Right renal pelvis (tissue), 4 donors: ENCODE measurements around the gene FAM222B. TPM values are rescaled to one million over a fixed set of nuclear protein-coding genes. Genes with fewer than 3 reads are reported as not detected.
A peak's percentile ranks its signal among the peaks of the same experiment; 100 is the strongest.

ENCODE experiments used
- DNase-seq, 4 donors: peaks; one replicate each; pipeline ENCODE4 v3.0.0-alpha.2; 2013; ENCODE audit warnings: low read depth in 4 of 4, low spot score in 3 of 4, missing footprints in 1 of 4
- polyA plus RNA-seq, 4 donors: library from polyadenylated mRNA; unstranded; fragments of 120-200 nt; gene quantifications; one replicate each; pipeline ENCODE4 v1.2.1, GENCODE V29; 2013; ENCODE audit not compliant: insufficient read length in 4 of 4

FAM222B gene
- polyA plus RNA-seq, 4 donors: 21.2 to 26.7 (median 22.7) TPM

DNA sequence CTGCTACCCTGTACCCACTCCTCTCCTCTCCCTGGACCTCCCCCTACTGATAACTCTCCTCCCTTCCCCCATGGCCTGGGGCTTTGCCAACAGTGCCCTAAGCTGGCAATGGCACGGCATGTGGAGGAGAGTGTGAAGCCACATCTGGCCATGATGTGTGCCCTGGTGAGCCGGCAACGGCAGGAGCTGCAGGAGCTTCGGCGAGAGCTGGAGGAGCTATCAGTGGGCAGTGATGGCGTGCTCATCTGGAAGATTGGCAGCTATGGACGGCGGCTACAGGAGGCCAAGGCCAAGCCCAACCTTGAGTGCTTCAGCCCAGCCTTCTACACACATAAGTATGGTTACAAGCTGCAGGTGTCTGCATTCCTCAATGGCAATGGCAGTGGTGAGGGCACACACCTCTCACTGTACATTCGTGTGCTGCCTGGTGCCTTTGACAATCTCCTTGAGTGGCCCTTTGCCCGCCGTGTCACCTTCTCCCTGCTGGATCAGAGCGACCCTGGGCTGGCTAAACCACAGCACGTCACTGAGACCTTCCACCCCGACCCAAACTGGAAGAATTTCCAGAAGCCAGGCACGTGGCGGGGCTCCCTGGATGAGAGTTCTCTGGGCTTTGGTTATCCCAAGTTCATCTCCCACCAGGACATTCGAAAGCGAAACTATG is 93.6 kb downstream of the FAM222B start:
- DNase-seq: no peak

DNA sequence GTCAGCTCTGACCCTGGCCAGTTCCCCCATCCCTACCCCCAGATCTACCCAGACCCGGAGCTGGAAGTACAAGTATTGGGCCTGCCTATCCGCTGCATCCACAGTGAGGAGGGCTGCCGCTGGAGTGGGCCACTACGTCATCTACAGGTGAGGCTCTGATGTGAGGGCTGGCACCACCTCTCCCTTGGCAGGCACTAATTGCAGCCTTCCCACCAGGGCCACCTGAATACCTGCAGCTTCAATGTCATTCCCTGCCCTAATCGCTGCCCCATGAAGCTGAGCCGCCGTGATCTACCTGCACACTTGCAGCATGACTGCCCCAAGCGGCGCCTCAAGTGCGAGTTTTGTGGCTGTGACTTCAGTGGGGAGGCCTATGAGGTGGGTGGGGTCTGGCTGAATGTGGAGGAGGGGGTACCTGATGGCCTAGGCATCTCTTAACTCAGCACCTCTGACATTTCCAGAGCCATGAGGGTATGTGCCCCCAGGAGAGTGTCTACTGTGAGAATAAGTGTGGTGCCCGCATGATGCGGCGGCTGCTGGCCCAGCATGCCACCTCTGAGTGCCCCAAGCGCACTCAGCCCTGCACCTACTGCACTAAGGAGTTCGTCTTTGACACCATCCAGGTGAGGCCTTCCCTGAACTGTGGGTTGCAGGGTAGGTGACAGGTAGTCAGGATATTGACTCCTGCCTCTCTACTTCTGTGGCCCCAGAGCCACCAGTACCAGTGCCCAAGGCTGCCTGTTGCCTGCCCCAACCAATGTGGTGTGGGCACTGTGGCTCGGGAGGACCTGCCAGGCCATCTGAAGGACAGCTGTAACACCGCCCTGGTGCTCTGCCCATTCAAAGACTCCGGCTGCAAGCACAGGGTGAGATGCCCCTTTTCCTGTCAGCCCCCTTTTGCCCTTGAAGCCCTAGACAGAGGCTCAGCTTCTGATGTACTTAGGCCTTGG is 94.5 kb downstream of the FAM222B start:
- no peak for DNase-seq

DNA sequence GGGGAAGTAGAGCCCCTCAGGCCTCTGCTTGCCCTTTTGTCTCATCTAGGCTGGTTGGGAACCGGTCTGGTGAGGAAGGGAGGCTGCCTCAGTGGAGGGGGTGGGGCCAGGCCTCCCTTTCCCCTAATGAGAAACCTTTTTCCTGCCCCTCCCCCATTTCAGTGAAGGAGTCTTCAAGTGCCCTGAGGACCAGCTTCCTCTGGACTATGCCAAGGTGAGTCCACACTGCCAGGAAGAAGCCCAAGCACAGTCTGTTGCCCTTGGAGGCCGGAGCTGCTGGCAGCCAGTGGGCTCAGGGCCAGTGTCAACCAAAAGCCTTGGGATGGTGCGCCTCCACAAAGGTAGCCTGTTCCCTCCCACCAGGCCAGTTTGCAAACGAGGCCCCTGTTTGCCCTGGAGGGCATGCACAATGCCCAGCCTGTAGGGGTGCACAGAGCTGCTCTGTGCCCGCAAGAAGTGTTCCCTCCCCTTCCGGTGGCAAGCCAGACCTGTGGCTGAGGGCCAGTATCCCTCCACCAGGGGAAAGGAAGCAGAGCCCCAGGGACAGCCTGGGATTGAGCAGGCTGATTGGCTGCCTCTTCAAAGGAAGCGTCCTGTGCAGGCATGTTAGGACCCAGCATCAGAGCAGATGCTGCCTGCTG is 95.4 kb downstream of the FAM222B start:
- DNase-seq: no peak

DNA sequence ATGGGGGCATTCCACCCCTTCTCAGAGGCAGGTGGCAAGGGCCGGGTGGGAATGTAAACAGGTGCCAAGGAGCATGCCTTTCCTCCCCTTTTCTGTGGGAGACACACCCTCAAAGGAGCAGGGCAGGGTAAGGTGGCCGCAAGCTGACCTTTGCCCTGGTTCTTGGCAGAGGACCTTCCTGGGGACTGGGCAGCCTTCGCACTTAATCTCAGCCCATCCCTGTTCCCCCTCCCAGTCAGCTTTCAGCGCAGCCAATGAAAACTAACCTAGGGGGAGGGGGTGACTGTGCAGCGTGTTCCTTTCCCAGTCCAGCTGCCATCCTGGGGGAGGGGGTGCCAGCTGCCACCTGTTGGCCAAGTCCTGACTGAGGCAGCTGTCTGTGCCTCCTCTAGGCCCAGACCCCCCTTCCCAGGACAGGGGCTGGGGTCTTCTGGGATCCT is 96.0 kb downstream of the FAM222B start:
- no peak for DNase-seq

DNA sequence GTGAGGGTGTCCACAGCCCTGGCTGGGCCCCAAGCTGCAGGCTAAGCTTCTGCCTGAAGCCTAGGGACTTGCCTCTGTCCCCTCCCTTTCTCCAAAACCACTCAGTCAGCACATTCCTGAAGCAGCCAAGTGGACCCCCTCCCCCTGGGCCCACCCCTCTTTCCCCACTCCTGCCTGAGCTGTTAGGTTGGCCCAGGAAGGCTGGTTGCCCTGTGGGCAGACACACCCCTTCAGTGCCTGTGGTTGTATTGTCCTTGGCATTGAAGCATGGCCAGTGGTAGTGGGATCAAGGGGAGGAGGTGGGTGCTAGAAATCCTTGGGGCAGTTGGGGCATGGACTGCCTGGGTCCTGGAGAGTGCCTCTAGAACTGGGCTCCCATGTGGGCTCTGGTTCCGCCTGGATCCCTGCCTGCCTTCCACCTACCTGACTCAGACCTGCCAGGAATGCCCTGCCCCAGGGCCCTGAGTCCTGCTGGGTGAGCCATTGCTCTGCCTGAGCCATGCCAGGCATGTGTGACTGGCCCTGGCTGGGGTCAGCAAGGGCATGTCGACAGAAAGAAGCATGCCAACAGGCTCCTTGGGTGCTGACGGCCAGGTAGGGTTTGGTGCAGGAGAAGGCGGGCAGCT is 96.7 kb downstream of the FAM222B start:
- peak in 1 of 4 donors; percentile 70 for DNase-seq

DNA sequence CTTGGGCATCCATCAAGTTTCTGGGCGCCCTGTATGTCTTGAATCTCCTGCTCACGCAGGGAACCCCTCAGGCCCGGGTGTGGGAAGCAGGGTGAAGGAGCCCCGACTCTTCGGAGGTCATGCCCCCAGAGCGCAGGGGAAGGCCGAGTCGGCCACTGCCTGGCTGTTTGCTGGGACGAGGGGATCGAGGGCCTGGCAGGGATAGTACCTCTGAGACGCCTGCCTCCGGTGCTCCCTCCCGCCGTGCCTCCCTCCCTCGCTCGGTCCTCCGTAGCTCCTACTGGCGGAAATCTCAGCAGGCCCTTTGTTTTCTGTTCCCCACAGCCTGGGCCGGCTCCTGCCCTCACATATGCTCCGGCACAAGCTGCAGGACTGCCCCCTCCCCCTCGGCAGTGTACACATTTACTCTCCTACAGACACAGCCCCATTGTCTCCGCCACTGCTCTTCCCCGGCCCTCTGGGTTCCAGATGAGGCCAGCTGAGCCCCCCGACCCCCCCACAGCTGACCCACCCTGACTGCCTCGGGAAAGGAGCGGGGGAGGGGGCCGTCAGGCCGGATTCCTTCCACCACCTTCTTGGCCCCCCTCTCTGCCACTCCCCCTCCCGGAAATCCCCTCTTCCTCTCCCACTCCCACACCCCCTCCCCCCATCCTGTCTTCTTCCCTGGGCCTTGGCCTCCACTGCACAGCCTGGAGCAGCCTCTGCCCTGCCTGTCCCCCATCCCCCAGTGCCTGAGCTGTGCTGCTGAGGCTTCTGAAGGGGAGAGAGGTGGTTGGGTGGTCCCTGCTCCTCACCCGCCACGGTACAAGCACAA is 97.4 kb downstream of the FAM222B start:
- DNase-seq: peak in 1 of 4 donors; percentile 66

DNA sequence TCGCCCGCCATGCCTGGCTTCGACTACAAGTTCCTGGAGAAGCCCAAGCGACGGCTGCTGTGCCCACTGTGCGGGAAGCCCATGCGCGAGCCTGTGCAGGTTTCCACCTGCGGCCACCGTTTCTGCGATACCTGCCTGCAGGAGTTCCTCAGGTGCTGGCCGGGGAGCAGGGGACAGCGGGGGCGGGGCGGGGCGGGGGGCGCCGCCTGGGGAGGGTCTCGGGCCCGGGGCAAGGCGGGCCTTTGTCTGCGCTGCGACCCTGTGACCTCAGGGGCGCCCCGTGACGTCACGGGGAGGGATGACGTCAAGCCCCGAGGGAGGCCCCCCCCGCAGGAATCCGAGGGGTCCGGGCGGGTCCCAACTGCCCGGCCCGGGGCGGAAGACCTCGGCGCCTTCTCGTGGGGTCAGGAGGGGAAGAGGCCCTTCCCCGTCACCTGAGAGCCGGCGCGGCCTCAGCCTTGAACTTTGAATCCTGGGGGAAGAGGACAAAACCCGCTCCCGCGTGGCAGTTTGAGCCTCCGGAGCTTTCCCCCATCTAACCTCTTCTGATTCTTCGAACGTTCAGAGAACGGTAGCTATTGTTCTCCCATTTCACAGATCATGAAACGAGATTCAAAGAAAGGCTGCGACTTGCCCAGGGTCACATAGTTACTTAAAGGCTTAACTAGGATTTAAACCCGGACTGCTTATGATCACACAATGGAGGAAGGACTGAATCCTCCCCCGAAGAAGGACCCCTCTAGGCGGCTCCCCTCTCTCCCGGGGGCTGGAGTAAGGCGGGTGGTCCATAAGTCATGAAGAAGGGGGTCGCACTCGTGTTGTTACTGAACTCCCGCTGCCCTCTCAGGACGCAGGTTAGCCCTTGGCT is 98.3 kb downstream of the FAM222B start:
- no peak for DNase-seq

DNA sequence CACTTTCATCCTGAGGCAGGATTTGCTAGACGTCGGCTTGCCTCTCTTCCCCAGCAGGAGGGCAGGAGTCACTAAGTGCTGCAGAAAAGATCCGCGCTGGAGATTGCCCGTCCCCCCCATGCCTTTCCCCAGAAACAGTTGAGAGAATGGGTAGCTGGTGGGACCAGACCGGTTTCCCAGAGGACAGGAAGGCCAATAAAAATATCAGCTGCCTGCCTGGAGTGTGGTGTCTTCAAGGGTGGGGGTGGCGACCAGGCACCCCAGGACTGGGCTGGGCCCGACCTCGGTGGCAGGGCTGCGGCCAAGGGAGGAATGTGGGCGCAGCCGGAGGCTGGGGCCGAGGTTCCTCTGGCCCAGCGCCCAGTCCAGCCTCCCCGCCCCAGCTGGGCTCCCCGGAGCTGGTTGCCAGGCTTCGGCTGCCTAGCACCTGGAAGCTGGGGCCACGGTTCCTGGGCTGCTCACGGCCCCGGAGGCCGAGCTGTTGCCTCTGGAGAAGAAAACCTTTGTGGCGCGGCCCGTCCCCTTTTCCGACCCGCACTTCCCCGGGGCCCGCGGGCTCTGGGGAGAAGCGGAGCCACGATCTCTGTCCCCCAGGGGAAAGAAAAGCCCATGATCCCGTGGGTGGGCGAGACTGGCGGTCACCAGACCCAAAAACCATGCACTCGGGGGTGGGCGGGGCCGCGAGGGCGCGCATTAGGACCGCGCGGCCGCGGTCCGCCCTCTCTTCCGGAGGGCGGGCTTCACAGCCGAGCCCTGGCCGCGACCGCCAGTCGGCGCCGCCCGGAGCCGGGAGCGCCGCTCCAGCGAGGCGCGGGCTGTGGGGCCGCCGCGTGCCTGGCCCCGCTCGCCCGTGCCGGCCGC is 99.1 kb downstream of the FAM222B start, which contains the start of gene TRAF4:
TSS of gene TRAF4 (plus strand) at position 769 of the 861 bp plus-strand sequence. CDS start 102 bp downstream, outside the sequence.
- DNase-seq: peak in 1 of 4 donors; percentile 77

DNA sequence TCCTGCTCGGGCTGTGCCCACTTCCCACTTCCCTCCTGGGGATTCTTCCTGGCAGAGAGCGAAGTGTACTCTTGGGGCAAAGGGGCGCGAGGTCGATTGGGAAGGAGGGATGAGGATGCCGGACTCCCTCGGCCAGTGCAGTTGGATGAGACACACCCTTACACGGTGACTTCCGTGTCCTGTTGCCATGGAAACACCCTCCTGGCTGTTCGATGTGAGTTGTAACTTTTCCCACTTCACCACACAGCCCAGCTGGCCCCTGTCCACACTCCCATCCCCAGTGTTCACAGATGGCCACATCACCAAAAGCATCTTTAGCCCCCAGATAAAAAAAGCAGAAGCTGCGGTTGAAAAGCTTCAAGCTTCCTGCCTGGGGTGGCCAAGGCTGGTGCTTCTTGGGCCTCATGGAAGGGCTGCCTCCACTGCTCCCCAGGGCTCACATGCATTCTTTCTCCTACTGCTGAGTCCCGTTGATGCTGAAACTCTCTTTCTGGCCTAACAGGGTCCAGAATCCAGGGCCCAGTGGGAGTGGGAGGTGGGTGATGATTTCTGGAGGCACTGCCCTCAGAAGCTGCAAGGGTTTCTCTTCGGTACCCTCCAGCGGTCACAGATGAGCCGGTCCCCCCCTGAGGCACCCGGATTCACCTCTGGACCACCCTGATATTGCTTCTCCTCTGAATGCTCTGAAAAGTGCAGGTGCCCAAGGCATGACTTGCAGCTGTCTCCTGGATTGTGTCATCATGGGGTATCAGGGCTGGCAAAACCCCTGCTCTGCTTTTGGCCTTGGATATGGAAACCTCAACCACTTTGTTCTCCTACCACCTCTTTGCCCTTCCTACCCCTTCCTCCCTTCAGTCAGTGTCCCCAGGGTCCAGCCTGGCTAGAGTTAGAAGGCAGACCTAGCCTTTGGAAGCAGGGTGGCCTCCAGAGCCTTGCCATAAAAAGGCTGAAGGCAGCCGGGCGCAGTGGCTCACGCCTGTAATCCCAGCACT is 100.9 kb downstream of the FAM222B start:
- no peak for DNase-seq

DNA sequence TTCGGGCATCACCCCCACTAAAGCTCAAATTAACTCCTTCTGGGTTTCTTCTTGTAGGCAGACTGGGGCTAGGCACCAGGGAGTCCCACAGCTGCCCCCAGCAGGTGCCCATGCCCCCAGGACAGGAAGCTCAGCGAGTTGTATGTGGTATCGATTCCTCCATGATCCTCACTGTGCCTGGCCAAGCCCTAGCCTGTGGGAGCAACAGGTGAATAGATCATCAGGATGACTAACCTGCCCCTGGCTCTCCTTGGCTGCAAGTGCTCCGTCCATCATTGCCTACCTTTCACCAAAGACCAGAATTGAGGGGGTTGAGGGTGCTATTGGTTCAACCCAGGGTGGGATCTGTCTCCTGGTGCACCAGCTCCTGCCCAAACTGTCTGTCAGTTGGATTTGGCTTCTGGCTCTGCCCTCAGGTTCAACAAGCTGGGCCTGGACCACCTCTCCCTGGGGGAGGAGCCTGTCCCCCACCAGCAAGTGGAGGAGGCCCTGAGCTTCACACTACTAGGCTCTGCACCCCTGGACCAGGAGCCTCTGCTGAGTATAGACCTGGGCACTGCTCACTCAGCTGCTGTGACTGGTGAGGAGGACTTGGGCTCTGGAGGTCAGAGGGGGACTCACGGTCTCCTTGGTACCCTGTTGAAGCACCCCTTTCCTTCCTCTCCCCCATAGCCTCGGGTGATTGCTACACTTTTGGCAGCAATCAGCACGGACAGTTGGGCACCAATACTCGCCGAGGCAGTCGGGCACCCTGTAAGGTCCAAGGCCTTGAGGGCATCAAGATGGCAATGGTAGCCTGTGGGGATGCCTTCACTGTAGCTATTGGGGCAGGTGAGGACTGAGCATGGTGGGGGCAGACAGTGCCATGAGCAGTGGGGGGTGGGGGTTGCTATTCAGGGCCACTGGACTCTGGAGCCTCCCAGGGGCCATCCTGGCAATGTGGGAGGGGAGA is 101.9 kb downstream of the FAM222B start:
- no peak for DNase-seq

DNA sequence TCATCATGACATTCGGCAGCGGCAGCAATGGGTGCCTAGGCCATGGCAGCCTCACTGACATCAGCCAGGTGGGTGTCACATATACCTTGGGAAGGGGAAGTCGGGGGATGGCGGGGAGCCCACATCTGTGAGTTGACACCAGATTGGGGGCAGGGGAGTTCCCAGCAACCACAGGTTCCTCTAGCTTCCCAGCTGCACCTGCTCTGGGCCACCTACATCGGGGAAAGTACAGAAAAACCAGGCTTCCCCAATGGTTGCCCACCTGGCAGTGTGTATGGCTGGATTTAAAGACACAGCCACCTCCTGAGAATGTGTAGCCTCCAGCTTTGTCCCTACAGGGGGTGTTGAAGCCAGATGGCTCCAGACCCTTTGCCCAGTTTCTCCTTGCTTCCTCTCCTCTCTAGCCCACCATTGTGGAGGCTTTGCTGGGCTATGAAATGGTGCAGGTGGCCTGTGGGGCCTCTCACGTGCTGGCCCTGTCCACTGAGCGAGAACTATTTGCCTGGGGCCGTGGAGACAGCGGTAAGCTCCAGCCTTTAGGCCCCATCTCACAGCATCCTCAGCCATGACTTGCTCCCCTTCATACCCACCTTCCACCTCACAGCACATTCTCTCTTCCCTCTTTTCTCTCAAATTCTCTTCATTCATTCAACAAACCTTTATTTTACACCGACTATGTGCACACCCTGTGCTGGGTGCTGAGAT is 103.8 kb downstream of the FAM222B start:
- DNase-seq: no peak

DNA sequence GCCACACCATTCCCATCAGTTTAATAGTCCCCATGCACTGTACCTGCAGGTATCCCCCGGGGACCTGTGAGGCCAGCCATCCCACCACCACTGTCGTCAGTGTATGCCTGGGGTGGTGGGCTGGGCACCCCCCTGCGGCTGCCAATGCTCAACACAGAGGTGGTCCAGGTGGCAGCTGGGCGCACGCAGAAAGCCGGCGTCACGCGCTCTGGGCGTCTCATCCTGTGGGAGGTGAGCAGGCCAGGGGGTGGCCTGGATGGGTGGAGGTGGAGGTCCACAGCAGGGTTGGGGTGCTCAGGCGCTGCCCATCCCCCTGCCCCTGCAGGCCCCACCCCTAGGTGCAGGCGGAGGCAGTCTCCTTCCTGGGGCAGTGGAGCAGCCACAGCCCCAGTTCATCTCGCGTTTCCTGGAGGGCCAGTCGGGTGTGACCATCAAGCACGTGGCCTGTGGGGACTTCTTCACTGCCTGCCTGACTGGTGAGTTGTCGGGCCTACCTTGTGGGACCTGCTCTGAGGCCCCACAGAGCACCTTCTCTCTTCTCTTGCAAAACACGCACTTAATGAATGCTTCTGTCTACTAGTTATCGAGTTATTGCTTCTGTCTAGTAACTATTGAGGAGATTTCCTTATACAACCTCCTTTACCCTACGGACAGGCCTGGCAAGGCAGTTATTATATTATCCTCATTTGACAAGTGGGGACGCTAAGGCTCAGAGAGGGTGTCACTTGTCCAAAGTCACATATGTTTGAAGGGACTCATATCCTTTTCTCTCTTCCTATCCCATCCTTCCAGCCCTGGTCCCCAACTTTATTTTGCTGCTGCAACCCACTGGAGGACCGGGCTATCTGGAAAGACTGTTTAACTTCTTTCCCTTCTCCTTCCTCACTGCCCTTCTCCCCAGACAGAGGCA is 104.6 kb downstream of the FAM222B start:
- DNase-seq: no peak

DNA sequence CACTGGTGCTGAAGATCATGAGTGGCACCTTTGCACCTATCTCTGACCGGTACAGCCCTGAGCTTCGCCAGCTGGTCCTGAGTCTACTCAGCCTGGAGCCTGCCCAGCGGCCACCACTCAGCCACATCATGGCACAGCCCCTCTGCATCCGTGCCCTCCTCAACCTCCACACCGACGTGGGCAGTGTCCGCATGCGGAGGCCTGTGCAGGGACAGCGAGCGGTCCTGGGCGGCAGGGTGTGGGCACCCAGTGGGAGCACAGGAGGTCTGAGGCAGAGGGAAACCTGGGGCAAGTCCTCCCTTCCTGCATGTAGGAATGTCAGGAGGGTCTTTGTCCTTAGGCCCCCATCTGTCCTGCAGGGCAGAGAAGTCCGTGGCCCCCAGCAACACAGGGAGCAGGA is 105.3 kb downstream of the FAM222B start:
- no peak for DNase-seq
